HG02571 (cell line): Measurements from ENCODE around the gene APOD.

Source experiments
- ATAC-seq: cut with Tn5 transposase; IDR thresholded peaks from one replicate; pipeline ENCODE4 v1.9.1; 2021; ENCODE audit warnings: mild to moderate bottlenecking, moderate library complexity; ENCODE audit not compliant: unreplicated experiment

Gene APOD

GRCh38 chr3:195532834-195533233, 50.9 kb downstream of the APOD start:
- ATAC-seq, result no peak

- ATAC-seq, result no peak
Observed at GRCh38 chr3:195532345-195532744, 51.4 kb downstream of the APOD start.

GRCh38 chr3:195531683-195532082, 52.1 kb downstream of the APOD start:
- ATAC-seq, result no peak

GRCh38 chr3:195526492-195526891, 57.2 kb downstream of the APOD start:
- ATAC-seq, result no peak

- no peak for ATAC-seq
Observed at GRCh38 chr3:195524171-195524896, 59.4 kb downstream of the APOD start.

- no peak for ATAC-seq
Observed at GRCh38 chr3:195522254-195523023, 61.3 kb downstream of the APOD start.
